Islet precursor cell (in vitro differentiated cells): ENCODE measurements around the gene GSC.
"Not testable (repeated sequence)": the region's sequence is repeated elsewhere in the genome, so short reads cannot be mapped to it uniquely, and the experiment has no call there.

ENCODE experiments used
- DNase-seq: peaks from one replicate; pipeline ENCODE4 v3.0.0-alpha.2; 2018

Gene GSC

GRCh38 chr14:94738097-94738496 lies 31.8 kb downstream of the GSC start:
- no peak for DNase-seq

GRCh38 chr14:94728950-94729349 lies 41.0 kb downstream of the GSC start:
- peak; percentile 70 for DNase-seq

GRCh38 chr14:94728440-94728839 lies 41.5 kb downstream of the GSC start:
- not testable (repeated sequence) for DNase-seq

GRCh38 chr14:94726649-94727048 lies 43.3 kb downstream of the GSC start:
- not testable (repeated sequence) for DNase-seq

- DNase-seq, result no peak
Measured at GRCh38 chr14:94724993-94725392, 44.9 kb downstream of the GSC start.

GRCh38 chr14:94722397-94722796 lies 47.5 kb downstream of the GSC start:
- no peak for DNase-seq
